HepG2 (cell line): ENCODE data around the gene METTL23. TPM values are rescaled to one million over a fixed set of nuclear protein-coding genes. Genes with fewer than 3 reads are reported as not detected.
A peak's percentile ranks its signal among the peaks of the same experiment; 100 is the strongest.

Experiments
- ARNT2 ChIP-seq: sonication (generic); formaldehyde crosslinking; IDR thresholded peaks from 2 replicates; pipeline ENCODE4 v1.8.0; 2022; ENCODE audit warnings: mild to moderate bottlenecking, low read depth, missing genetic modification reagents, moderate library complexity
- BATF2 ChIP-seq: sonication (generic); formaldehyde crosslinking; IDR thresholded peaks from 2 replicates; pipeline ENCODE4 v1.8.0; 2022; ENCODE audit warnings: mild to moderate bottlenecking, missing genetic modification reagents, moderate library complexity
- CAMTA2 ChIP-seq: sonication (generic); formaldehyde crosslinking; IDR thresholded peaks from 2 replicates; pipeline ENCODE4 v1.4.0; 2020; ENCODE audit warnings: mild to moderate bottlenecking, missing genetic modification reagents, borderline replicate concordance
- CCAR2 ChIP-seq: fragments of 200-400 bp; formaldehyde crosslinking; optimal IDR thresholded peaks from 2 replicates; pipeline ENCODE3; 2018; ENCODE audit warnings: low read depth, mild to moderate bottlenecking, low read length, moderate library complexity
- FLYWCH1 ChIP-seq: sonication (generic); formaldehyde crosslinking; IDR thresholded peaks from 2 replicates; pipeline ENCODE4 v1.8.1; 2023; ENCODE audit warnings: mild to moderate bottlenecking, missing genetic modification reagents
- GZF1 ChIP-seq: sonication (generic); formaldehyde crosslinking; IDR thresholded peaks from 2 replicates; pipeline ENCODE4 v1.5.1; 2020; ENCODE audit warnings: mild to moderate bottlenecking, missing genetic modification reagents
- HDAC1 ChIP-seq: sonication (generic); formaldehyde crosslinking; IDR thresholded peaks from 2 replicates; pipeline ENCODE4 v1.5.1; 2020; ENCODE audit warnings: mild to moderate bottlenecking, missing genetic modification reagents
- HOXA3 ChIP-seq: sonication (generic); formaldehyde crosslinking; IDR thresholded peaks from 2 replicates; pipeline ENCODE4 v1.5.0; 2020; ENCODE audit warnings: missing genetic modification reagents
- IKZF1 ChIP-seq: fragments of 450-650 bp; IDR thresholded peaks from 2 replicates; pipeline ENCODE4 v1.7.1; 2016
- JARID2 ChIP-seq: sonication (generic); formaldehyde crosslinking; IDR thresholded peaks from 2 replicates; pipeline ENCODE4 v1.8.1; 2023; ENCODE audit warnings: missing genetic modification reagents, inconsistent platforms; ENCODE audit not compliant: insufficient replicate concordance
- MAX ChIP-seq: IDR thresholded peaks from 2 replicates; pipeline ENCODE4 v1.6.1; 2012; ENCODE audit warnings: inconsistent platforms
- MIXL1 ChIP-seq: IDR thresholded peaks from 2 replicates; pipeline ENCODE4 v1.6.1; 2016
- MYNN ChIP-seq: sonication (generic); formaldehyde crosslinking; IDR thresholded peaks from 2 replicates; pipeline ENCODE4 v1.4.0; 2020; ENCODE audit warnings: mild to moderate bottlenecking, low read depth, missing genetic modification reagents
- SCMH1 ChIP-seq: sonication (generic); formaldehyde crosslinking; IDR thresholded peaks from 2 replicates; pipeline ENCODE4 v1.9.0; 2021; ENCODE audit warnings: missing genetic modification reagents, mild to moderate bottlenecking, borderline replicate concordance
- TGIF2 ChIP-seq: IDR thresholded peaks from 2 replicates; pipeline ENCODE4 v1.6.1; 2016; ENCODE audit warnings: control low read depth, missing compliant biosample characterization
- TOPORS ChIP-seq: sonication (generic); formaldehyde crosslinking; IDR thresholded peaks from 2 replicates; pipeline ENCODE4 v1.8.0; 2023; ENCODE audit warnings: mild to moderate bottlenecking, missing genetic modification reagents
- ZBTB2 ChIP-seq: sonication (generic); formaldehyde crosslinking; IDR thresholded peaks from 2 replicates; pipeline ENCODE4 v1.8.0; 2022; ENCODE audit warnings: low read depth, missing genetic modification reagents
- ZMAT3 ChIP-seq: sonication (generic); formaldehyde crosslinking; conservative IDR thresholded peaks from 2 replicates; pipeline ENCODE4 v1.7.0; 2021; ENCODE audit warnings: missing genetic modification reagents
- ZNF205 ChIP-seq: IDR thresholded peaks from 2 replicates; pipeline ENCODE4 v1.6.1; 2018; ENCODE audit warnings: missing biosample characterization, missing genetic modification reagents
- ZNF337 ChIP-seq: sonication (generic); formaldehyde crosslinking; IDR thresholded peaks from 2 replicates; pipeline ENCODE4 v1.5.1; 2020; ENCODE audit warnings: missing genetic modification reagents, low read depth, mild to moderate bottlenecking, borderline replicate concordance
- ZNF383 ChIP-seq: sonication (generic); formaldehyde crosslinking; IDR thresholded peaks from 2 replicates; pipeline ENCODE4 v1.4.0; 2020; ENCODE audit warnings: missing genetic modification reagents, mild to moderate bottlenecking, borderline replicate concordance
- ZNF572 ChIP-seq: sonication (generic); formaldehyde crosslinking; IDR thresholded peaks from 2 replicates; pipeline ENCODE4 v1.5.1; 2020; ENCODE audit warnings: mild to moderate bottlenecking, missing genetic modification reagents
- ZNF720 ChIP-seq: sonication (generic); formaldehyde crosslinking; IDR thresholded peaks from 2 replicates; pipeline ENCODE4 v1.4.0; 2020; ENCODE audit warnings: missing genetic modification reagents
- polyA plus RNA-seq, 8 experiments: library from polyadenylated mRNA; depleted of rRNA in 3 of 8; stranded (reverse) in 7 of 8; unstranded in 1 of 8; fragments of >200 nt; fragmentation: Illumina TruSeq in 4 of 8; extraction: Trizol in 4 of 8; gene quantifications; 2 replicates each; pipeline versions ENCODE4 v1.2.1 to v1.2.3, GENCODE V29; 2011 to 2016; ENCODE audit warnings: low read depth in 4 of 8, missing spikeins in 1 of 8, mixed read lengths in 1 of 8; ENCODE audit not compliant: insufficient read depth in 1 of 8
- total RNA-seq, 5 experiments: library from RNA; depleted of rRNA; stranded (reverse); fragments of >200 nt; fragmentation: Illumina TruSeq; extraction: Trizol; gene quantifications; 2 replicates each; pipeline ENCODE4 v1.2.3, GENCODE V29; 2016; ENCODE audit warnings: low read depth in 1 of 5
- TF ChIP-seq, protein P1 (sequence below): sonication (generic); formaldehyde crosslinking; IDR thresholded peaks from 2 replicates; pipeline ENCODE4 v1.8.0; 2022; ENCODE audit warnings: missing genetic modification reagents, mild to moderate bottlenecking, inconsistent platforms, borderline replicate concordance
- TF ChIP-seq, protein P2 (sequence below): sonication (generic); formaldehyde crosslinking; IDR thresholded peaks from 2 replicates; pipeline ENCODE4 v1.4.0; 2020; ENCODE audit warnings: missing genetic modification reagents
- TF ChIP-seq, protein P3 (sequence below): conservative IDR thresholded peaks from 2 replicates; pipeline ENCODE4 v1.6.1; 2018; ENCODE audit warnings: missing genetic modification reagents

METTL23 gene
- total and polyA plus RNA-seq, 2 of the 13 experiments (the other 11 are each of a cell fraction or from before 2014, with no cell fraction given): 39.9 to 104 TPM

DNA sequence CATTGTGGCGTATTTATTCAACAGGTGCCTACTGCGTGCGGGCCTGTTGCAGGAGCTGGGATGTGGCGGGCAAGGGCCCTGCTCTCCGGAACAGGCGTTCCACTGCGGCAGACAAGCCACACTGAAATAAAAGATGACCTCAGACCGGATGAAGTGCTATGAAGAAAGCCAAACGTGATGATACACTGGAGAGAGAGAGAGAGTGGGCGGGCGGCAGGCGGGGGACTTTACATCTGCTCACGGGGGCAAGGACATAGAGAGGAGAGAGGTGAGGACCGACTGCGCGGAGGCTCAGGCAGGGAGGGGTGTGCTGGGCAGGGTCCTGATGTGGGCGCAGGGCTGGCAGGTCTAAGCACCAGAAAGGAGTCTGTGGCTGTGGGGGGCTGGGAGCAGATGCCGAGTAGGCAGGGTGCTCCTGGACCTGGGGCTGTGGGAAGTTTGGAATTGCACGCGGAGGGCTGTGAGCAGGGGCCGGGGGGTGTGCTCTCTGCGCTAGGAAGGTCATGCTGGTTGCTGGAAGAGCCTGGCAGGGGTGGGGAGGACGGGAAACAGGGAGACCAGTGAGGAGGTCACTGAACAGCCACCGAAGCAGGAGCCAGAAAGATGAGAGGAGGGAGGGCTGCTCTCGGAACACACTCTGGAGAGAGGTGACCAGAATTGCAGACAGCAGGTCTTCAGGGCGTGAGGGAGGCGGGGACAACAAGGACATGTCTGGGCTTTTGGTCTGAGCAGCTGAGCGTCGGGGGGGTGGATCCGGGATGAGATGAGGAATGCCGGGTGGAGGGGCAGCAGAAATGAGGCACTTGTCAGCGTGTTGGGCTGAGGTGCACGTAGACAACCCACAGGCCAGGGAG, 25.8 kb upstream of the METTL23 start (continued):
- TF ChIP-seq CAMTA2 (CRISPR knock-in tag) (peak; percentile 82; the same call in 1 of the 2 replicates), ZNF383 (CRISPR knock-in tag) (peak; percentile 96; the same call in 1 of the 2 replicates), MAX (peak; percentile 63), BATF2 (CRISPR knock-in tag) (no peak), ZNF337 (peak; percentile 94; the same call in 1 of the 2 replicates), HDAC1 (peak; percentile 90), FLYWCH1 (CRISPR knock-in tag) (no peak), JARID2 (CRISPR knock-in tag) (no peak), MYNN (CRISPR knock-in tag) (no peak), GZF1 (CRISPR knock-in tag) (no peak; the same call in 1 of the 2 replicates), SCMH1 (CRISPR knock-in tag) (no peak), ZNF720 (CRISPR knock-in tag) (no peak), HOXA3 (CRISPR knock-in tag) (peak; percentile 85), IKZF1 (no peak), ZMAT3 (CRISPR knock-in tag) (peak; percentile 87; the same call in 1 of the 2 replicates), TOPORS (CRISPR knock-in tag) (no peak), CCAR2 (no peak), ZBTB2 (CRISPR knock-in tag) (peak; percentile 45; the same call in 1 of the 2 replicates), ZNF205 (CRISPR knock-in tag) (0 out of 2 replicates have a peak, but pooled peaks have one; percentile 19), MIXL1 (CRISPR knock-in tag) (0 out of 2 replicates have a peak, but pooled peaks have one; percentile 49), ZNF572 (CRISPR knock-in tag) (peak; percentile 87), ARNT2 (CRISPR knock-in tag) (peak; percentile 87), TGIF2 (CRISPR knock-in tag) (peak; percentile 37; the same call in 1 of the 2 replicates)
- TF ChIP-seq, protein P1, sequence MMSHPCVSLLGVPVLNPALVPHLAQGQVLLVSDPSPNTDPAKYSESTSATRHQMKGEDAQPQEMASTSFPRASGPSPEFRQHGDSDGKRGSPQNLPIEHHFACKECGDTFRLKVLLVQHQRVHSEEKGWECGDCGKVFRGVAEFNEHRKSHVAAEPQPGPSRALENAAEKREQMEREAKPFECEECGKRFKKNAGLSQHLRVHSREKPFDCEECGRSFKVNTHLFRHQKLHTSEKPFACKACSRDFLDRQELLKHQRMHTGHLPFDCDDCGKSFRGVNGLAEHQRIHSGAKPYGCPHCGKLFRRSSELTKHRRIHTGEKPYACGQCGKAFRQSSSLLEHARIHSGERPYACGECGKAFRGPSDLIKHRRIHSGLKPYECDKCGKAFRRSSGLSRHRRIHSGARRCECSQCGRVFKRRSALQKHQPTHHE: no peak
- TF ChIP-seq, protein P2, sequence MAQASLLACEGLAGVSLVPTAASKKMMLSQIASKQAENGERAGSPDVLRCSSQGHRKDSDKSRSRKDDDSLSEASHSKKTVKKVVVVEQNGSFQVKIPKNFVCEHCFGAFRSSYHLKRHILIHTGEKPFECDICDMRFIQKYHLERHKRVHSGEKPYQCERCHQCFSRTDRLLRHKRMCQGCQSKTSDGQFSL (CRISPR knock-in tag): no peak
- TF ChIP-seq, protein P3, sequence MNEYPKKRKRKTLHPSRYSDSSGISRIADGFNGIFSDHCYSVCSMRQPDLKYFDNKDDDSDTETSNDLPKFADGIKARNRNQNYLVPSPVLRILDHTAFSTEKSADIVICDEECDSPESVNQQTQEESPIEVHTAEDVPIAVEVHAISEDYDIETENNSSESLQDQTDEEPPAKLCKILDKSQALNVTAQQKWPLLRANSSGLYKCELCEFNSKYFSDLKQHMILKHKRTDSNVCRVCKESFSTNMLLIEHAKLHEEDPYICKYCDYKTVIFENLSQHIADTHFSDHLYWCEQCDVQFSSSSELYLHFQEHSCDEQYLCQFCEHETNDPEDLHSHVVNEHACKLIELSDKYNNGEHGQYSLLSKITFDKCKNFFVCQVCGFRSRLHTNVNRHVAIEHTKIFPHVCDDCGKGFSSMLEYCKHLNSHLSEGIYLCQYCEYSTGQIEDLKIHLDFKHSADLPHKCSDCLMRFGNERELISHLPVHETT: no peak
